Esophagus squamous epithelium (tissue), 4 donors: ENCODE measurements around the gene SMIM8.

ENCODE experiments used
- CTCF ChIP-seq, 6 experiments: fragments of 450-650 bp in 4 of 6; fragments of 200-600 bp in 2 of 6; sonication (generic) in 2 of 6; IDR thresholded peaks; one replicate each; pipeline ENCODE4 v1.5.1; 2016 to 2019; ENCODE audit warnings: antibody characterized with exemption in 6 of 6, mild to moderate bottlenecking in 4 of 6, moderate library complexity in 4 of 6
- POLR2A ChIP-seq, 4 donors: fragments of 450-650 bp; IDR thresholded peaks; one replicate each; pipeline ENCODE4 v1.6.1; 2017; ENCODE audit warnings: antibody characterized with exemption in 4 of 4, mild to moderate bottlenecking in 4 of 4, moderate library complexity in 3 of 4

DNA sequence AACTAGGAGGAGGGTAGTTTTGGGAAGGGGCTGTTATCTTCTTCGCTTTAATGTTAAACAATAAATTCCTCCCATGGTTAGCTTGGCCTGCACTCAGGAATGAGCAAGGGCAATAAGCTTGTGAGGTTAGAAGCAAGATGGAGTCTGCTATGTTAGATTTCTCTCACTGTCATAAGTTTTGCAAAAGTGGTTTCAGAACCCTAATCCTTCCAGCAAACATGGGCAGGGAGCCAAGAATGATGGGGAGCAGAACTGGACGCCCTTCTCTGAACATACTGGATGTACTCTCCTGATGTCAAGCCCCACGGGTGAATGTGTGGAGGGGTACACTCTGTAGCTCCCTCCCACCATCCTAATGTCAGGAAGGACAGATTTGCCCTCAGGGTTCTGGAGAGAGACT is 44.5 kb downstream of the SMIM8 start:
- TF ChIP-seq POLR2A (IDR thresholded peaks at IDR 0.05) (no peak), CTCF (IDR thresholded peaks at IDR 0.05) (no peak)
